GM19035 (cell line): ENCODE results near the gene ATG7.
"Not testable (repeated sequence)": the region's sequence is repeated elsewhere in the genome, so short reads cannot be mapped to it uniquely, and the experiment has no call there.

ENCODE experiments used
- ATAC-seq: cut with Tn5 transposase; IDR thresholded peaks from one replicate; pipeline ENCODE4 v1.9.1; 2021; ENCODE audit not compliant: unreplicated experiment

Gene ATG7

GRCh38 chr3:11583235-11583634, 311.0 kb downstream of the ATG7 start:
- no peak for ATAC-seq

GRCh38 chr3:11583638-11584046, 311.4 kb downstream of the ATG7 start:
- no peak for ATAC-seq

GRCh38 chr3:11584570-11584969, 312.4 kb downstream of the ATG7 start:
- ATAC-seq, result no peak

GRCh38 chr3:11587766-11588165, 315.6 kb downstream of the ATG7 start:
- ATAC-seq, result no peak

GRCh38 chr3:11588338-11588737, 316.1 kb downstream of the ATG7 start:
- ATAC-seq, result no peak

GRCh38 chr3:11588755-11589154, 316.6 kb downstream of the ATG7 start:
- no peak for ATAC-seq

- no peak for ATAC-seq
These were observed 317.5 kb downstream of the ATG7 start for GRCh38 chr3:11589706-11590105.

- no peak for ATAC-seq
These were observed 318.8 kb downstream of the ATG7 start for GRCh38 chr3:11591002-11591355.

GRCh38 chr3:11591391-11592282, 319.4 kb downstream of the ATG7 start:
- ATAC-seq, result no peak

GRCh38 chr3:11592445-11593298, 320.5 kb downstream of the ATG7 start:
- no peak for ATAC-seq

GRCh38 chr3:11593318-11594034, 321.3 kb downstream of the ATG7 start:
- ATAC-seq, result no peak

GRCh38 chr3:11595024-11595423, 322.8 kb downstream of the ATG7 start:
- ATAC-seq, result not testable (repeated sequence)

- ATAC-seq, result no peak
These were observed 324.2 kb downstream of the ATG7 start for GRCh38 chr3:11596387-11596786.

- ATAC-seq, result no peak
These were observed 328.5 kb downstream of the ATG7 start for GRCh38 chr3:11600501-11601282.

- ATAC-seq, result peak; percentile 85
These were observed 329.4 kb downstream of the ATG7 start for GRCh38 chr3:11601446-11602238.

GRCh38 chr3:11602239-11602840, 330.1 kb downstream of the ATG7 start:
- ATAC-seq, result no peak

GRCh38 chr3:11602886-11603527, 330.8 kb downstream of the ATG7 start:
- no peak for ATAC-seq

- ATAC-seq, result no peak
These were observed 331.4 kb downstream of the ATG7 start for GRCh38 chr3:11603628-11604027.
